ENCODE data around the gene GNAZ.

GNAZ gene

DNA sequence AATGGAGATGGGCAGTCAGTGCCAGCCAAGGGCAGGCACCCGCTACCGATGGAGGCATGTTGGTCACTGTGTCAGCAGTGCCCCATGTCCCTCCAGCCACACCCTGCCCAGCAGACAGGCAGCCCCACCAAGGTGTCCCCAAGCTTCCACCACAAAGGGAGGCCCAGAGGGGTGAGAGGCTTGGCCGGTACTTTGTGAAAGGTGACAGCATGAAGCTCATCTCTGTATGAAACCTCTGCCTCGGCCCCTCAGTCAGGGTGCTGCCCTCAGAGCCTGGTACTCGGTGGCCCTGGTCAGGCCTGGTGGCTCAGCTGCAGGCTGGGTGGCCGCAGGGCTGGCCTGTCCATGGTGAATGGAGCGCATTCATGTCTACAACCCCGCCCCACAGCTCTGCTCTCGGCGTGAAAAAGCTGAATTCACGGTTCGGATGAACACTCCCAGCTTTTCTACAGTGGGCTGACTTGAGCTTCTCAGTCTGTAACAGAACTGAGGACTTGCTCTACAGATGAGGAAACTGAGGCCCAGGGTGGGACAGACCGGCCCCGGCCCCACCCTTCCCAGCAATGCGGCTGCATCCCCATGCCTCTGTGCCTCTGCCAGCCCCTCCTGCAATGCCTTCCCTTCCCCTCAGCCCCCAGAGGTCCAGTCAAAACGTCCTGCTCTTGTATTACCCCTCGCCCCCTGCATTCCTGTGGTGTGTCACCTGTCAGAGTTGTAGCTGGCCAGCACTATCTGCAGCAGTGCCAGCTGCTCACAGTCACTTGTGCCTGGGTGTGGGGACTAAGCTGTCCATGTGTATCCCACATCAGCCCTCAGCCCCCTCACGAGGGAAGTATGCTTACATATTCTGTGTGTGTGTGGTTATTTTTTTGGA, 43.8 kb downstream of the GNAZ start:
- TF ChIP-seq, protein P1, sequence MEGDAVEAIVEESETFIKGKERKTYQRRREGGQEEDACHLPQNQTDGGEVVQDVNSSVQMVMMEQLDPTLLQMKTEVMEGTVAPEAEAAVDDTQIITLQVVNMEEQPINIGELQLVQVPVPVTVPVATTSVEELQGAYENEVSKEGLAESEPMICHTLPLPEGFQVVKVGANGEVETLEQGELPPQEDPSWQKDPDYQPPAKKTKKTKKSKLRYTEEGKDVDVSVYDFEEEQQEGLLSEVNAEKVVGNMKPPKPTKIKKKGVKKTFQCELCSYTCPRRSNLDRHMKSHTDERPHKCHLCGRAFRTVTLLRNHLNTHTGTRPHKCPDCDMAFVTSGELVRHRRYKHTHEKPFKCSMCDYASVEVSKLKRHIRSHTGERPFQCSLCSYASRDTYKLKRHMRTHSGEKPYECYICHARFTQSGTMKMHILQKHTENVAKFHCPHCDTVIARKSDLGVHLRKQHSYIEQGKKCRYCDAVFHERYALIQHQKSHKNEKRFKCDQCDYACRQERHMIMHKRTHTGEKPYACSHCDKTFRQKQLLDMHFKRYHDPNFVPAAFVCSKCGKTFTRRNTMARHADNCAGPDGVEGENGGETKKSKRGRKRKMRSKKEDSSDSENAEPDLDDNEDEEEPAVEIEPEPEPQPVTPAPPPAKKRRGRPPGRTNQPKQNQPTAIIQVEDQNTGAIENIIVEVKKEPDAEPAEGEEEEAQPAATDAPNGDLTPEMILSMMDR (IDR thresholded peaks at IDR 0.05; ENCODE audit: low read depth, low read length, missing control alignments): no peak
- H3K4me3 ChIP-seq (replicated peaks; ENCODE audit: low read depth, low read length): no peak overlapping the region
- no peak for DNase-seq (ENCODE audit: extremely low read depth, low read depth)

DNA sequence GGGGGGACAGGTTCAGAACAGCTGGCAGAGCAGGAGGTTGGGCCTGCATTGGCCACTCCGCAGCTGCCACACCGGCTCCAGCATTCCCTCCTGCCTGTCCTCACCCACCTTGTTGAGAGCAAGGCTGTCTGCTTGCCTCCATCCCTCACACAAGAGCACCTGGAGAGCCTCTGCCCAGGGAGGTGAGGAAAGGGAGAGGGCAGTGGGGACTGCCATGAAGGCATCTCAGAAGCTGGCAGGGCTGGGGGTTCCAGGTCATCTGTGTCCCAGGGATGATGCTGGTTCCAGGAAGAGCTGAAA, 44.4 kb downstream of the GNAZ start:
- TF ChIP-seq, protein P1 (IDR thresholded peaks at IDR 0.05; ENCODE audit: low read depth, low read length, missing control alignments): no peak
- DNase-seq (ENCODE audit: extremely low read depth, low read depth): no peak
- H3K4me3 ChIP-seq (replicated peaks; ENCODE audit: low read depth, low read length): no peak overlapping the region

DNA sequence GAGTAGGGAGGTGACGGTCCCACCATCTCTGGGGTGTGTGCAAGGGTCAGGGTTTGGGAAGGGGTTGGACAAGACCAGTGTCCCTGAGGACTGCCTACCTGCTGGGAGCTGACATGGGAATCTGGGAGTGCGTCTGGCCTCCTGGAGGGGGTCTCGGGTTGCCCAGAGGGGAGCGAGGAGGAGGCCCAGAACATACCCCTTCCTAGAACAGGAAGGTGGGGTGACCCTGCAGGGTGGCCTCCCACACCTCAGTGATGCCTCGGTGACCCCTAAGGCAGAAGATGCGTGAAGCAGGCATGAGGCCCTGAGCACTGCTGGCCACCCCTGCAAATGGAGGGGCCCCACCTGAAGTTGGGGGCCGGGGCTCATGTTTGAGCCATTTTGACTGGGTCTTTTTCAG, 45.0 kb downstream of the GNAZ start:
- no peak overlapping the region for H3K4me3 ChIP-seq (replicated peaks; ENCODE audit: low read depth, low read length)
- TF ChIP-seq, protein P1 (IDR thresholded peaks at IDR 0.05; ENCODE audit: low read depth, low read length, missing control alignments): no peak
- no peak for DNase-seq (ENCODE audit: extremely low read depth, low read depth)

DNA sequence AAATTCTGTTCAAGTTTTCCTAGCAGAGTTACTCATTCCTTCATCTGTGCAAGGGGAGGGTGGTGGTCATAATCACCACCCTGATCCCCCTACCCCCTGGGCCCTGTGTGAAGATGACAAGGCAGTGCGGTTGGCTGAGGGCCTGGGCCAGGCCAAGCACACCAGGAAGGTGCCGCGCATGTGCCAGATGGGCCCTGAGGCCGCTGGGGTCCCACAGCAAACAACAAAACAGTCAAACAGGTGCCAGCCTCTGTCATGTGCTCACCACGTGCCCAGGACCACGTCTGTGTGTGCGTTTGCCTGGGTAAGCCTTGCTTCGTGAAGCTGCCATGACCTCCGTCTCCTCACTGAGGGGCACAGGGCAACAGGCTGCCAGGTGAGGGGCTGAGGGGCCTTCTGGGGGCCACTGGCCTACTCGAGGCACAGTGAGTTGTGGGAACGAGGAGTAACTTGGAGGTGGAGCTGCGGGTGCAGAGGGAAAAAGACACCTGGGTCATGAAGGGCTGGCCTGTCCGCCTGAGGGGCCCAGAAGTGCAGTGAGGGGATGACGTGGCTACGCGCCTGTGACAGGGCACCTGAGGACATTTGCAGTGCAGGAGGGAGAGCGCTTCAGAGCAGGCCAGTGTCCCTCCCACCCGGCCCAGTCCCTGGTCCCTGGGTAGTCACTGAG, 45.6 kb downstream of the GNAZ start:
- no peak overlapping the region for H3K4me3 ChIP-seq (replicated peaks; ENCODE audit: low read depth, low read length)
- DNase-seq (ENCODE audit: extremely low read depth, low read depth): no peak
- TF ChIP-seq, protein P1 (IDR thresholded peaks at IDR 0.05; ENCODE audit: low read depth, low read length, missing control alignments): no peak

DNA sequence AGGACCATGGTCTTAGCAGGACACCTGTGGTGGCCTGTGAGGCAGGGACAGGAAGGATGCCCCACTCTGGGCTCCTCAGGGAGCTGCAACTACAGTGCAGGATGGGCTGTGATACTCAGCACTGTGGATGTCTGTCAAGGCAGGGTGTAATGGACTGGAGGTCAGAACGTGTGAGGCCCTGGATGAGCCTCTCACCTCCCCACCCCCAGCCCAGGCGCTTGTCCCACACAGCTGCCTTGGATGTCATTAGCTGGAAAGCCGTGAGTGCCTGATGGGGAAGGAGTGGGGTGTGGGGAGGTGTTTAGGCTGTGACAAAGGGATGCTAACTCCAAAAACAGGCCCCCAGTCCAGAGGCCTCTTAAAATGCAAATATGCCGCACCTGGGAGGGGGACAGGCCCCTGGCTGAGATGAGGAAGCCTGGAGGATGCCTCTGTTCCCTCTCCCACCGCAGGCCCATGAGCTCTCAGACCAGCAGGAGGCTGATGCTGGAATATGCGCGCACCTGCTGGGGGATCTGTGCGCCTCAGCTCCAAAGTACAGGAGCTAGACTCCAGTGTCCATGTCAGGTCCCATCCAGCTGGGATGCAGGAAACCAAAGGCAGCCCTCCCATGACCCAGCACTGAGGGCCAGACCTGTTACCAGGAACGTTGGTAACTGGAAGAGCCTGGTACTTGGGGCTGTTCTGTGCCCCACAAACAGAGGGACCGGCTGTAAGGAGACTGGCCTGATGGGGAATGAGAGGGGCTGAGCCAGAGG, 46.4 kb downstream of the GNAZ start:
- TF ChIP-seq, protein P1 (IDR thresholded peaks at IDR 0.05; ENCODE audit: low read depth, low read length, missing control alignments): no peak
- no peak for DNase-seq (ENCODE audit: extremely low read depth, low read depth)

DNA sequence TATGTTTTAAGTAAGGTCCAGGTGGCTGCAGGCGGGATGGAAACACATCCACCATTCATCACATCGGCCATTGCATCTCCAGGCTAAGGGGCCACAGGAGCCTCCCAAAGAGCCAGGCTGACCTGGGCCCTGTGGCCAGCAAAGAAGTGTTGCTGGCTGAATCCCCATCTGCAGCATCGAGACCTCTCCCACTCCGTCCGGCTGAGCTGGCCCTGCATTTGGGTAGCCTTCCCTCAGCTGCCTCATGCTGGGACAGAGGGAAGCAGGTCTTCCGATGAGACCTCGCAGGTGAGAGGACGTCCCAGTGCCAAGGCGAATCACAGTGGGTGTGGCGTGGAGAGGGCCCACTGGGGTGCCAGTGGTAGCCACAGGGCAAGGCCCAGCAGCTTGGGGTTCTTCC, 47.0 kb downstream of the GNAZ start:
- TF ChIP-seq, protein P1 (IDR thresholded peaks at IDR 0.05; ENCODE audit: low read depth, low read length, missing control alignments): no peak
- no peak overlapping the region for H3K4me3 ChIP-seq (replicated peaks; ENCODE audit: low read depth, low read length)
- DNase-seq (ENCODE audit: extremely low read depth, low read depth): no peak

More for the DNA sequence above, 46.4 kb downstream of the GNAZ start:
- no peak overlapping the region for H3K4me3 ChIP-seq (replicated peaks; ENCODE audit: low read depth, low read length)
